IMR-90 (cell line): ENCODE data around the gene RAPGEF1. TPM values are rescaled to one million over a fixed set of nuclear protein-coding genes. Genes with fewer than 3 reads are reported as not detected.

Experiments used
- ATAC-seq: fragments of 200-7000 bp; cut with Tn5 transposase; 2 replicates; pipeline ENCODE4 v1.9.1; 2020; ENCODE audit warnings: low read depth, mild to moderate bottlenecking, moderate library complexity
- BruUV-seq: library from RNA; stranded (reverse); fragments of 400-500 nt; replicated peaks from 2 replicates; lab custom pipeline; 2021; lab: Mats Ljungman, UMichigan
- CTCF ChIA-PET: fragments of 300-600 bp; formaldehyde crosslinking; extraction: SDS; loops from one replicate; lab custom pipeline; 2021; ENCODE audit warnings: antibody characterized with exemption; lab: Yijun Ruan, JAX
- POLR2A ChIA-PET: fragments of 300-600 bp; sonication (Branson Sonifier 250); formaldehyde crosslinking; loops from one replicate; lab custom pipeline; 2022; ENCODE audit warnings: antibody characterized with exemption; ENCODE audit not compliant: unreplicated experiment; lab: Charles Lee
- DNase-seq: peaks from one replicate; pipeline ENCODE4 v3.0.0; 2013
- H2AFZ ChIP-seq: replicated peaks from 2 replicates; pipeline ENCODE3; 2013; ENCODE audit warnings: low read length, mild to moderate bottlenecking; ENCODE audit not compliant: poor library complexity
- H2AK5ac ChIP-seq: 2 replicates; pipeline ENCODE4 v1.6.1; 2013; ENCODE audit warnings: low read depth, low read length, inconsistent platforms
- H2AK9ac ChIP-seq: replicated peaks from 2 replicates; pipeline ENCODE3; 2013; ENCODE audit warnings: mild to moderate bottlenecking, low read depth, low read length, moderate library complexity; ENCODE audit not compliant: poor library complexity
- H2BK120ac ChIP-seq: 2 replicates; pipeline ENCODE4 v1.6.1; 2013; ENCODE audit warnings: low read depth, low read length, inconsistent platforms
- H2BK15ac ChIP-seq: 3 replicates; pipeline ENCODE4 v1.6.1; 2013; ENCODE audit warnings: low read depth, low read length, inconsistent platforms
- H2BK20ac ChIP-seq: 2 replicates; pipeline ENCODE4 v1.6.1; 2013; ENCODE audit warnings: low read depth, mild to moderate bottlenecking, inconsistent platforms, low read length, moderate library complexity
- H2BK5ac ChIP-seq: 2 replicates; pipeline ENCODE4 v1.6.1; 2013; ENCODE audit warnings: mild to moderate bottlenecking, low read depth, low read length, inconsistent platforms; ENCODE audit not compliant: poor library complexity, severe bottlenecking
- H3K14ac ChIP-seq: replicated peaks from 2 replicates; pipeline ENCODE4 v1.6.1; 2013; ENCODE audit warnings: low read depth, low read length, inconsistent platforms
- H3K18ac ChIP-seq: 2 replicates; pipeline ENCODE4 v1.6.1; 2013; ENCODE audit warnings: low read depth, low read length, control low read depth
- H3K23ac ChIP-seq: 2 replicates; pipeline ENCODE4 v1.6.1; 2013; ENCODE audit warnings: low read depth, low read length, inconsistent platforms
- H3K27ac ChIP-seq: 2 replicates; pipeline ENCODE4 v1.5.1; 2013; ENCODE audit warnings: mild to moderate bottlenecking, control low read depth, low read length; ENCODE audit not compliant: insufficient read depth
- H3K27me3 ChIP-seq: 2 replicates; pipeline ENCODE4 v1.6.1; 2013; ENCODE audit warnings: low read length; ENCODE audit not compliant: control insufficient read depth, insufficient read depth
- H3K36me3 ChIP-seq: 2 replicates; pipeline ENCODE4 v1.6.1; 2013; ENCODE audit warnings: low read length, mixed read lengths; ENCODE audit not compliant: control insufficient read depth, insufficient read depth
- H3K4ac ChIP-seq: 2 replicates; pipeline ENCODE4 v1.6.1; 2013; ENCODE audit warnings: low read depth, low read length, inconsistent platforms
- H3K4me1 ChIP-seq: 2 replicates; pipeline ENCODE4 v1.6.1; 2013; ENCODE audit warnings: low read length, mixed read lengths; ENCODE audit not compliant: control insufficient read depth, insufficient read depth
- H3K4me2 ChIP-seq: 2 replicates; pipeline ENCODE4 v1.6.1; 2013; ENCODE audit warnings: low read depth, mild to moderate bottlenecking, control low read depth, low read length, moderate library complexity
- H3K4me3 ChIP-seq: 2 replicates; pipeline ENCODE4 v1.5.1; 2013; ENCODE audit warnings: low read depth, mild to moderate bottlenecking, control low read depth, low read length, moderate library complexity; ENCODE audit not compliant: insufficient read depth
- H3K56ac ChIP-seq: 2 replicates; pipeline ENCODE4 v1.6.1; 2013; ENCODE audit warnings: low read length, inconsistent platforms; ENCODE audit not compliant: insufficient read depth; ENCODE audit errors: extremely low read depth
- H3K79me1 ChIP-seq, 2 experiments: 2 replicates each; pipeline ENCODE4 v1.6.1; 2013; ENCODE audit warnings: low read length in 2 of 2, inconsistent platforms in 1 of 2, low read depth in 1 of 2
- H3K9ac ChIP-seq: 2 replicates; pipeline ENCODE4 v1.6.1; 2013; ENCODE audit warnings: low read depth, low read length, control low read depth
- H3K9me1 ChIP-seq: 2 replicates; pipeline ENCODE4 v1.6.1; 2013; ENCODE audit warnings: low read length, inconsistent platforms; ENCODE audit not compliant: insufficient read depth
- H3K9me3 ChIP-seq: 2 replicates; pipeline ENCODE4 v1.6.1; 2013; ENCODE audit warnings: low read length; ENCODE audit not compliant: control insufficient read depth, insufficient read depth
- H4K20me1 ChIP-seq: 2 replicates; pipeline ENCODE4 v1.6.1; 2013; ENCODE audit warnings: low read length, inconsistent platforms; ENCODE audit not compliant: insufficient read depth
- H4K5ac ChIP-seq: 2 replicates; pipeline ENCODE4 v1.6.1; 2013; ENCODE audit warnings: mild to moderate bottlenecking, low read depth, low read length, control low read depth
- H4K8ac ChIP-seq, 2 experiments: 2 replicates each; pipeline ENCODE4 v1.6.1; 2013; ENCODE audit warnings: low read depth in 2 of 2, low read length in 2 of 2, control low read depth in 1 of 2, inconsistent platforms in 1 of 2
- H4K91ac ChIP-seq: 2 replicates; pipeline ENCODE4 v1.6.1; 2013; ENCODE audit warnings: low read depth, low read length, inconsistent platforms; ENCODE audit not compliant: insufficient read depth
- BHLHE40 ChIP-seq: fragments of 150-350 bp; IDR thresholded peaks from 2 replicates; pipeline ENCODE4 v1.6.1; 2016; ENCODE audit warnings: mild to moderate bottlenecking, low read depth, low read length
- CEBPB ChIP-seq: IDR thresholded peaks from 2 replicates; pipeline ENCODE4 v1.6.1; 2012; ENCODE audit warnings: low read depth, low read length, improper control_type of control experiment
- CHD1 ChIP-seq: IDR thresholded peaks from 2 replicates; pipeline ENCODE4 v1.6.1; 2012; ENCODE audit warnings: low read depth, low read length, improper control_type of control experiment
- ELK1 ChIP-seq: fragments of 150-350 bp; IDR thresholded peaks from 2 replicates; pipeline ENCODE4 v1.6.1; 2016; ENCODE audit warnings: low read depth, mild to moderate bottlenecking, low read length, moderate library complexity, borderline replicate concordance
- FOS ChIP-seq: fragments of 150-350 bp; IDR thresholded peaks from 2 replicates; pipeline ENCODE4 v1.6.1; 2016; ENCODE audit warnings: low read depth, low read length
- MAFK ChIP-seq: IDR thresholded peaks from 2 replicates; pipeline ENCODE4 v1.6.1; 2012; ENCODE audit warnings: low read depth, low read length, improper control_type of control experiment
- NFE2L2 ChIP-seq: fragments of 150-350 bp; IDR thresholded peaks from 2 replicates; pipeline ENCODE4 v1.6.1; 2016; ENCODE audit warnings: low read depth, mild to moderate bottlenecking, low read length
- POLR2A ChIP-seq: IDR thresholded peaks from 2 replicates; pipeline ENCODE4 v1.6.1; 2012; ENCODE audit warnings: mild to moderate bottlenecking, low read depth, low read length
- RAD21 ChIP-seq: IDR thresholded peaks from 2 replicates; pipeline ENCODE4 v1.6.1; 2012; ENCODE audit warnings: low read length, improper control_type of control experiment
- RCOR1 ChIP-seq: IDR thresholded peaks from 2 replicates; pipeline ENCODE4 v1.6.1; 2012; ENCODE audit warnings: mild to moderate bottlenecking, low read length, improper control_type of control experiment; ENCODE audit not compliant: insufficient replicate concordance
- SMC3 ChIP-seq: fragments of 150-350 bp; IDR thresholded peaks from 2 replicates; pipeline ENCODE4 v1.6.1; 2016; ENCODE audit warnings: low read depth, mild to moderate bottlenecking, antibody characterized with exemption, low read length, moderate library complexity
- USF2 ChIP-seq: fragments of 150-350 bp; IDR thresholded peaks from 2 replicates; pipeline ENCODE4 v1.6.1; 2017; ENCODE audit warnings: mild to moderate bottlenecking, antibody characterized with exemption, low read length, low read depth
- WGBS, 2 experiments: methylation state at CpG; one replicate each; pipeline versions ENCODE4 v1.1.5 to v1.1.7; 2013; ENCODE audit warnings: missing lambda C conversion rate in 2 of 2; ENCODE audit not compliant: insufficient read length in 1 of 2; ENCODE audit errors: extremely low coverage in 2 of 2; 5-methylcytosine and 5-hydroxymethylcytosine counted together
- dilution Hi-C: fragments of 300-500 bp; cut with HindIII; formaldehyde crosslinking; loops from one replicate; pipeline ENCODE4 v1.14.3; 2018; ENCODE audit warnings: low sequenced_read_pairs; ENCODE audit not compliant: unreplicated experiment
- in situ Hi-C: fragments of 300-500 bp; cut with MboI; formaldehyde crosslinking; loops from 3 replicates; pipeline ENCODE4 v1.14.3; 2019; ENCODE audit warnings: low sequenced_read_pairs, inconsistent platforms, mixed read lengths
- intact Hi-C: fragments of 100-400 bp; cut with micrococcal nuclease; formaldehyde crosslinking; loops from 2 replicates; pipeline ENCODE4 v1.10.0; 2022
- polyA plus RNA-seq, 3 experiments: library from polyadenylated mRNA; depleted of rRNA; stranded (reverse); fragments of >200 nt; gene quantifications; 2 replicates each; pipeline ENCODE4 v1.2.3, GENCODE V29; 2012; ENCODE audit warnings: low replicate concordance in 1 of 3
- total RNA-seq: library from RNA; depleted of rRNA; stranded (reverse); fragments of >200 nt; gene quantifications from 2 replicates; pipeline ENCODE4 v1.2.3, GENCODE V29; 2012

RAPGEF1 gene
- total and polyA plus RNA-seq, 2 of the 4 experiments (the other 2 are of a cell fraction), result 13.1 to 22.3 TPM

GRCh38 chr9:131625790-131626670, 113.8 kb downstream of the RAPGEF1 start:
- TF ChIP-seq CHD1, result no peak
- no peak for TF ChIP-seq ELK1
- no peak for TF ChIP-seq RAD21
- TF ChIP-seq USF2, result no peak
- TF ChIP-seq NFE2L2, result no peak
- no peak for TF ChIP-seq SMC3
- TF ChIP-seq MAFK, result no peak
- no peak for TF ChIP-seq RCOR1
- TF ChIP-seq POLR2A, result no peak
- TF ChIP-seq BHLHE40, result no peak
- TF ChIP-seq FOS, result no peak
- no peak for TF ChIP-seq CEBPB
- Histone ChIP-seq H4K20me1 (0 out of 2 replicates have a peak, but pooled peaks cover 5% of the 10 kb centered on the region), H2AK9ac (peak overlapping the region; percentile 11), H3K27me3 (no peaks in the 10 kb centered on the region), H2AFZ (no peak overlapping the region), H4K91ac (no peak overlapping the region; the same call in 1 of the 2 replicates), H3K36me3 (peaks cover 34% of the 10 kb centered on the region), H3K4me3 (no peak overlapping the region), H3K9me1 (peaks cover 33% of the 10 kb centered on the region), H3K9ac (no peak overlapping the region), H4K5ac (no peak overlapping the region), H3K4ac (no peak overlapping the region), H2BK5ac (no peak overlapping the region), H3K9me3 (no peaks in the 10 kb centered on the region), H3K23ac (no peak overlapping the region), H3K79me1 (peaks cover 5 to 23% of the 10 kb centered on the region in 2 experiments; a peak in 2 of 4 replicates), H3K4me2 (no peak overlapping the region), H2AK5ac (peak overlapping the region; percentile 75; the same call in 1 of the 2 replicates), H3K4me1 (peaks cover 15% of the 10 kb centered on the region), H2BK15ac (no peak overlapping the region), H3K56ac (no peak overlapping the region), H2BK120ac (no peak overlapping the region), H3K27ac (no peak overlapping the region), H3K18ac (no peak overlapping the region), H2BK20ac (no peak overlapping the region), H4K8ac (peak overlapping the region in 1 of 2 experiments; percentile 19; a peak in 1 of 4 replicates), H3K14ac (no peak overlapping the region)
- 93% methylated on average over 12 of the region's 28 CpGs; no CpG with 5 or more reads in 1 of the 2 experiments for WGBS, 2 experiments
- ChIA-PET POLR2A (no interaction called here), CTCF (interaction anchor here (0.6 kb wide), 1 partner anchor 469 kb away, joined by 3 read pairs; no protein-coding TSS in a partner anchor)
- intact Hi-C loops (no loop called here), dilution Hi-C loops (no loop called here), in situ Hi-C loops (no loop called here)
- no TSS peak for BruUV-seq
- DNase-seq (peak; percentile 17), ATAC-seq (no peak)
